A673 (cell line): ENCODE measurements around the gene IDE. TPM values are rescaled to one million over a fixed set of nuclear protein-coding genes. Genes with fewer than 3 reads are reported as not detected.

Experiments used
- BruUV-seq: library from RNA; stranded (reverse); fragments of 400-500 nt; replicated peaks from 2 replicates; lab custom pipeline; 2021; lab: Mats Ljungman, UMichigan
- CTCF ChIA-PET: fragments of 300-600 bp; sonication (Branson Sonifier 250); formaldehyde crosslinking; loops from one replicate; lab custom pipeline; 2022; ENCODE audit warnings: antibody characterized with exemption; lab: Charles Lee
- POLR2A ChIA-PET: fragments of 300-600 bp; sonication (Branson Sonifier 250); formaldehyde crosslinking; loops from one replicate; lab custom pipeline; 2022; ENCODE audit warnings: antibody characterized with exemption; ENCODE audit not compliant: low non-redundant PET; lab: Charles Lee
- DNase-seq: peaks from one replicate; pipeline ENCODE4 v3.0.0-alpha.2; 2015; ENCODE audit warnings: low spot score
- H3K27ac ChIP-seq: fragments of 200-600 bp; sonication (generic); 2 replicates; pipeline ENCODE4 v1.5.1; 2016; ENCODE audit warnings: mixed run types, low read depth, mild to moderate bottlenecking, mixed read lengths, antibody characterized with exemption, low read length; ENCODE audit not compliant: poor library complexity, severe bottlenecking
- H3K27me3 ChIP-seq: fragments of 200-600 bp; sonication (generic); replicated peaks from 2 replicates; pipeline ENCODE4 v1.6.1; 2017; ENCODE audit warnings: mixed run types, low read depth, mild to moderate bottlenecking, mixed read lengths, antibody characterized with exemption, low read length; ENCODE audit not compliant: insufficient read depth, poor library complexity
- H3K36me3 ChIP-seq: fragments of 200-600 bp; sonication (generic); 2 replicates; pipeline ENCODE4 v1.6.1; 2016; ENCODE audit warnings: mixed run types, mild to moderate bottlenecking, mixed read lengths, antibody characterized with exemption, low read length; ENCODE audit not compliant: insufficient read depth, poor library complexity, severe bottlenecking
- H3K4me1 ChIP-seq: fragments of 200-600 bp; sonication (generic); 2 replicates; pipeline ENCODE4 v1.6.1; 2017; ENCODE audit warnings: mixed run types, mild to moderate bottlenecking, mixed read lengths, antibody characterized with exemption, low read length; ENCODE audit not compliant: insufficient read depth, poor library complexity, severe bottlenecking
- H3K4me3 ChIP-seq: fragments of 200-600 bp; sonication (generic); 2 replicates; pipeline ENCODE4 v1.5.1; 2016; ENCODE audit warnings: low read depth, mixed run types, mild to moderate bottlenecking, mixed read lengths, low read length; ENCODE audit not compliant: poor library complexity, severe bottlenecking
- H3K9me3 ChIP-seq: fragments of 200-600 bp; sonication (generic); 2 replicates; pipeline ENCODE4 v1.6.1; 2016; ENCODE audit warnings: mixed run types, low read depth, mild to moderate bottlenecking, mixed read lengths, antibody characterized with exemption, low read length; ENCODE audit not compliant: poor library complexity, severe bottlenecking
- CTCF ChIP-seq: fragments of 300-800, 200-600 bp; sonication (generic); conservative IDR thresholded peaks from 2 replicates; pipeline ENCODE4 v1.5.1; 2017; ENCODE audit warnings: low read depth, mild to moderate bottlenecking, antibody characterized with exemption, low read length, moderate library complexity, mixed read lengths
- EZH2 ChIP-seq: fragments of 200-600 bp; sonication (generic); IDR thresholded peaks from 2 replicates; pipeline ENCODE4 v1.6.1; 2017; ENCODE audit warnings: borderline replicate concordance, low read depth, mild to moderate bottlenecking, mixed read lengths, antibody characterized with exemption, low read length; ENCODE audit not compliant: poor library complexity, severe bottlenecking
- intact Hi-C: fragments of 100-400 bp; cut with micrococcal nuclease; formaldehyde crosslinking; loops from one replicate; pipeline ENCODE4 v1.10.0; 2022; ENCODE audit not compliant: unreplicated experiment
- total RNA-seq: library from RNA; stranded (reverse); gene quantifications from 2 replicates; pipeline ENCODE4 v1.2.3, GENCODE V29; 2021

The IDE gene
- total RNA-seq, 1 experiment from 2014 or later: 87.8 TPM

- CTCF ChIA-PET: no interaction called here
- intact Hi-C loops: no loop called here
- H3K4me3 ChIP-seq: no peak overlapping the region
These were observed 153.2 kb downstream of the IDE start for GRCh38 chr10:92420546-92421275.

GRCh38 chr10:92419740-92420545 lies 153.9 kb downstream of the IDE start:
- POLR2A ChIA-PET: no interaction called here
- no peak for DNase-seq
- H3K27ac ChIP-seq: no peak overlapping the region
- no peaks in the 10 kb centered on the region for H3K9me3 ChIP-seq
- no peaks in the 10 kb centered on the region for H3K36me3 ChIP-seq
- no peaks in the 10 kb centered on the region for H3K27me3 ChIP-seq
- intact Hi-C loops: no loop called here
- no TSS peak for BruUV-seq
- no peak for TF ChIP-seq EZH2
- peak; percentile 29; the same call in 1 of the 2 replicates for TF ChIP-seq CTCF
- no peak overlapping the region for H3K4me3 ChIP-seq
- H3K4me1 ChIP-seq: no peaks in the 10 kb centered on the region
- CTCF ChIA-PET: no interaction called here

More at GRCh38 chr10:92420546-92421275, 153.2 kb downstream of the IDE start:
- Histone ChIP-seq H3K4me1 (no peaks in the 10 kb centered on the region), H3K9me3 (no peaks in the 10 kb centered on the region), H3K27me3 (no peaks in the 10 kb centered on the region), H3K36me3 (no peaks in the 10 kb centered on the region), H3K27ac (no peak overlapping the region)
- no TSS peak for BruUV-seq
- no peak for DNase-seq
- POLR2A ChIA-PET: no interaction called here
- TF ChIP-seq CTCF (no peak), EZH2 (no peak)

- intact Hi-C loops: no loop called here
- TF ChIP-seq CTCF (no peak), EZH2 (no peak)
- Histone ChIP-seq H3K9me3 (no peaks in the 10 kb centered on the region), H3K27ac (no peak overlapping the region), H3K27me3 (no peaks in the 10 kb centered on the region), H3K4me1 (no peaks in the 10 kb centered on the region), H3K4me3 (no peak overlapping the region), H3K36me3 (no peaks in the 10 kb centered on the region)
- CTCF ChIA-PET: no interaction called here
- POLR2A ChIA-PET: no interaction called here
- DNase-seq: no peak
- BruUV-seq: no TSS peak
These were observed 155.0 kb downstream of the IDE start for GRCh38 chr10:92418891-92419290.
